Measurements from ENCODE around the gene RFC3.
A peak's percentile ranks its signal among the peaks of the same experiment; 100 is the strongest.

GRCh38 chr13:33799950-33800592, 17.9 kb upstream of the RFC3 start:
- TF ChIP-seq CTCF (conservative IDR thresholded peaks at IDR 0.05; ENCODE audit: low read depth, low read length), result peak; percentile 70
- TF ChIP-seq EZH2 (IDR thresholded peaks at IDR 0.05; ENCODE audit: borderline replicate concordance, low read depth, low read length, poor library complexity, severe bottlenecking), result no peak

All from A673 (cell line).